SK-N-SH (cell line): ENCODE data around the gene PACC1. TPM values are rescaled to one million over a fixed set of nuclear protein-coding genes. Genes with fewer than 3 reads are reported as not detected.

Experiments used
- CTCF ChIA-PET: fragments of 300-600, 350-600 bp; formaldehyde crosslinking; extraction: SDS; loops from one replicate; lab custom pipeline; 2021; lab: Yijun Ruan, JAX
- POLR2A ChIA-PET: fragments of 350-600 bp; sonication (Branson Sonifier 250); formaldehyde crosslinking; extraction: SDS; loops from one replicate; lab custom pipeline; 2020; ENCODE audit warnings: antibody characterized with exemption, inconsistent platforms; lab: Yijun Ruan, JAX
- DNase-seq: peaks from one replicate; pipeline ENCODE4 v3.0.0; 2012
- H2AFZ ChIP-seq: fragments of 200-600 bp; sonication (generic); 2 replicates; pipeline ENCODE4 v1.8.1; 2016; ENCODE audit warnings: antibody characterized with exemption, mild to moderate bottlenecking, low read depth
- H3F3A ChIP-seq: fragments of 200-600 bp; sonication (generic); replicated peaks from 2 replicates; pipeline ENCODE3; 2016; ENCODE audit warnings: antibody characterized with exemption, mild to moderate bottlenecking; ENCODE audit not compliant: insufficient read depth
- H3K27ac ChIP-seq, 2 experiments: fragments of 200-500 bp in 1 of 2; fragments of 200-600 bp in 1 of 2; sonication (Bioruptor generic) in 1 of 2; sonication (generic), shearing (Covaris generic) in 1 of 2; 2 replicates each; pipeline versions ENCODE4 v1.5.1 to v1.6.1; 2014 to 2016; ENCODE audit warnings: low read depth in 2 of 2, inconsistent platforms in 1 of 2, low read length in 1 of 2, mild to moderate bottlenecking in 1 of 2, mixed read lengths in 1 of 2
- H3K27me3 ChIP-seq: fragments of 200-600 bp; sonication (generic), shearing (Covaris generic); 2 replicates; pipeline ENCODE4 v1.6.1; 2016; ENCODE audit warnings: mixed run types; ENCODE audit not compliant: insufficient read depth
- H3K36me3 ChIP-seq, 2 experiments: fragments of 200-500 bp in 1 of 2; fragments of 200-600 bp in 1 of 2; sonication (Bioruptor generic) in 1 of 2; sonication (generic) in 1 of 2; replicated peaks in 1 of 2; 2 replicates each; pipeline versions ENCODE3 to v1.5.1; 2014 to 2016; ENCODE audit warnings: low read length in 1 of 2, mild to moderate bottlenecking in 1 of 2; ENCODE audit not compliant: insufficient read depth in 2 of 2, control insufficient read depth in 1 of 2
- H3K4me1 ChIP-seq, 2 experiments: fragments of 200-500 bp in 1 of 2; fragments of 200-600 bp in 1 of 2; sonication (Bioruptor generic) in 1 of 2; sonication (generic), shearing (Covaris generic) in 1 of 2; 2 replicates each; pipeline versions ENCODE4 v1.5.1 to v1.6.1; 2014 to 2016; ENCODE audit warnings: low read depth in 1 of 2, low read length in 1 of 2, mixed run types in 1 of 2; ENCODE audit not compliant: insufficient read depth in 2 of 2, control insufficient read depth in 1 of 2
- H3K4me2 ChIP-seq: fragments of 200-600 bp; sonication (generic), shearing (Covaris generic); 2 replicates; pipeline ENCODE4 v1.6.1; 2017; ENCODE audit warnings: mixed run types
- H3K4me3 ChIP-seq, 2 experiments: fragments of 200-500 bp in 1 of 2; fragments of 200-600 bp in 1 of 2; sonication (Bioruptor generic) in 1 of 2; sonication (generic), shearing (Covaris generic) in 1 of 2; 2 replicates each; pipeline versions ENCODE4 v1.5.1 to v1.8.1; 2014 to 2016; ENCODE audit warnings: low read depth in 2 of 2, inconsistent platforms in 1 of 2, low read length in 1 of 2, mild to moderate bottlenecking in 1 of 2, mixed read lengths in 1 of 2, moderate library complexity in 1 of 2
- H3K79me2 ChIP-seq: fragments of 200-600 bp; sonication (generic); 2 replicates; pipeline ENCODE4 v1.8.1; 2017; ENCODE audit warnings: mild to moderate bottlenecking; ENCODE audit not compliant: insufficient read depth
- H3K9ac ChIP-seq: fragments of 200-600 bp; sonication (generic); 2 replicates; pipeline ENCODE4 v1.6.1; 2017; ENCODE audit warnings: mixed run types
- H3K9me2 ChIP-seq: fragments of 200-600 bp; sonication (generic); 2 replicates; pipeline ENCODE4 v1.6.1; 2017; ENCODE audit warnings: mixed run types
- H3K9me3 ChIP-seq: fragments of 200-600 bp; sonication (generic); 2 replicates; pipeline ENCODE4 v1.6.1; 2017; ENCODE audit warnings: mixed run types, mild to moderate bottlenecking, moderate library complexity
- H4K20me1 ChIP-seq: fragments of 200-600 bp; sonication (generic); 2 replicates; pipeline ENCODE4 v1.6.1; 2017; ENCODE audit warnings: mild to moderate bottlenecking, mixed run types; ENCODE audit not compliant: insufficient read depth
- CHD2 ChIP-seq: fragments of 150-350 bp; IDR thresholded peaks from 2 replicates; pipeline ENCODE4 v1.6.1; 2018; ENCODE audit warnings: low read length; ENCODE audit not compliant: partially characterized antibody
- EP300 ChIP-seq, 2 experiments: IDR thresholded peaks; 2 replicates each; pipeline versions ENCODE4 v1.4.0 to v1.6.1; 2012; ENCODE audit warnings: borderline replicate concordance in 1 of 2, low read depth in 1 of 2, low read length in 1 of 2
- EZH2phosphoT487 ChIP-seq: fragments of 200-600 bp; sonication (generic); IDR thresholded peaks from 2 replicates; pipeline ENCODE4 v1.6.1; 2017; ENCODE audit warnings: low read depth, mixed run types, mild to moderate bottlenecking, antibody characterized with exemption, moderate library complexity, borderline replicate concordance
- FOSL2 ChIP-seq: IDR thresholded peaks from 2 replicates; pipeline ENCODE4 v1.4.0; 2012; ENCODE audit warnings: low read depth, mild to moderate bottlenecking, moderate library complexity, borderline replicate concordance
- FOXJ3 ChIP-seq: sonication (generic); formaldehyde crosslinking; IDR thresholded peaks from 2 replicates; pipeline ENCODE4 v1.5.1; 2020; ENCODE audit warnings: mild to moderate bottlenecking, missing genetic modification reagents
- FOXM1 ChIP-seq: IDR thresholded peaks from 2 replicates; pipeline ENCODE4 v1.4.0; 2012; ENCODE audit warnings: low read depth, mild to moderate bottlenecking
- GATA2 ChIP-seq: sonication (generic); formaldehyde crosslinking; IDR thresholded peaks from 2 replicates; pipeline ENCODE4 v1.5.0; 2020; ENCODE audit warnings: mild to moderate bottlenecking, missing genetic modification reagents
- JUND ChIP-seq: IDR thresholded peaks from 2 replicates; pipeline ENCODE4 v1.4.0; 2012
- NRF1 ChIP-seq: IDR thresholded peaks from 2 replicates; pipeline ENCODE4 v1.6.1; 2012; ENCODE audit warnings: low read depth, mild to moderate bottlenecking, low read length
- POLR2AphosphoS5 ChIP-seq: IDR thresholded peaks from 2 replicates; pipeline ENCODE4 v1.6.1; 2012; ENCODE audit warnings: low read depth, low read length
- RCOR1 ChIP-seq: fragments of 150-350 bp; IDR thresholded peaks from 2 replicates; pipeline ENCODE4 v1.6.1; 2017; ENCODE audit warnings: antibody characterized with exemption, low read length
- RXRA ChIP-seq: IDR thresholded peaks from 2 replicates; pipeline ENCODE4 v1.4.0; 2012; ENCODE audit warnings: low read depth, mild to moderate bottlenecking, borderline replicate concordance
- SIN3A ChIP-seq: IDR thresholded peaks from 2 replicates; pipeline ENCODE4 v1.6.1; 2012; ENCODE audit warnings: low read depth, mild to moderate bottlenecking, low read length, moderate library complexity, borderline replicate concordance
- SMC3 ChIP-seq: IDR thresholded peaks from 2 replicates; pipeline ENCODE4 v1.6.1; 2012; ENCODE audit warnings: low read depth, low read length, improper control_type of control experiment
- TCF12 ChIP-seq: IDR thresholded peaks from 2 replicates; pipeline ENCODE4 v1.4.0; 2012
- USF1 ChIP-seq: IDR thresholded peaks from 2 replicates; pipeline ENCODE4 v1.4.0; 2012; ENCODE audit warnings: low read depth, borderline replicate concordance
- WGBS: methylation state at CpG from one replicate; pipeline ENCODE4 v1.1.6; 2017; ENCODE audit warnings: low lambda C conversion rate; 5-methylcytosine and 5-hydroxymethylcytosine counted together
- polyA plus RNA-seq, 3 experiments: library from polyadenylated mRNA; depleted of rRNA; stranded (reverse); fragments of >200 nt; gene quantifications; 2 replicates each; pipeline ENCODE4 v1.2.3, GENCODE V29; 2012
- TF ChIP-seq, protein P1 (sequence below): IDR thresholded peaks from 2 replicates; pipeline ENCODE4 v1.4.0; 2012; ENCODE audit warnings: low read depth
- TF ChIP-seq, protein P2 (sequence below): IDR thresholded peaks from 2 replicates; pipeline ENCODE4; 2012
- TF ChIP-seq, protein P3 (sequence below): IDR thresholded peaks from 2 replicates; pipeline ENCODE4 v1.6.1; 2012; ENCODE audit warnings: mild to moderate bottlenecking, low read depth, low read length, moderate library complexity

The PACC1 gene
- polyA plus RNA-seq, 1 of the 3 experiments (the other 2 are of a cell fraction): 23.1 TPM

DNA sequence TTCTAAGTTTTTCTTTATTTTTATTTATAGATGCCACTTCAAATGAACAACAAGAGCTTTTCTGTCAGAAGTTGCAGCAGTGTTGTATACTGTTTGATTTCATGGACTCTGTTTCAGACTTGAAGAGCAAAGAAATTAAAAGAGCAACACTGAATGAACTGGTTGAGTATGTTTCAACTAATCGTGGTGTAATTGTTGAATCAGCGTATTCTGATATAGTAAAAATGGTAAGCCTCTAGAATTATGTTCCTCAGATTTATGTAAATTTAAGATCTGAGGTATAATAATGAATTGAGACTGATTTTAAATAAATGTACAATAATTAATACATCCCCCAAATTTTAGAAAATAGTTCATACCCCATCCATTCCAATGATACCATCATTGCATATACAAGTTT is 85.6 kb downstream of the PACC1 start:
- Histone ChIP-seq H3K4me1 (no peaks in the 10 kb centered on the region), H3F3A (no peaks in the 10 kb centered on the region), H4K20me1 (no peaks in the 10 kb centered on the region), H3K27me3 (no peaks in the 10 kb centered on the region), H3K9me3 (no peaks in the 10 kb centered on the region), H3K4me3 (no peak overlapping the region), H3K79me2 (no peaks in the 10 kb centered on the region; the same call in 1 of the 2 replicates), H2AFZ (no peak overlapping the region), H3K27ac (no peak overlapping the region), H3K4me2 (no peak overlapping the region), H3K36me3 (peaks cover 3 to 17% of the 10 kb centered on the region in 2 experiments), H3K9me2 (no peaks in the 10 kb centered on the region), H3K9ac (no peak overlapping the region)
- no peak for DNase-seq
- CTCF ChIA-PET: no interaction called here
- no peak for TF ChIP-seq NRF1
- no peak for TF ChIP-seq SIN3A
- no peak for TF ChIP-seq RXRA
- TF ChIP-seq POLR2AphosphoS5: no peak
- TF ChIP-seq FOSL2: no peak
- no peak for TF ChIP-seq EP300 (IDR thresholded peaks at IDR 0.05; ENCODE audit: borderline replicate concordance in 1 of 2, low read depth in 1 of 2, low read length in 1 of 2)
- TF ChIP-seq FOXM1: no peak
- TF ChIP-seq GATA2 (CRISPR knock-in tag): no peak
- TF ChIP-seq, protein P1, sequence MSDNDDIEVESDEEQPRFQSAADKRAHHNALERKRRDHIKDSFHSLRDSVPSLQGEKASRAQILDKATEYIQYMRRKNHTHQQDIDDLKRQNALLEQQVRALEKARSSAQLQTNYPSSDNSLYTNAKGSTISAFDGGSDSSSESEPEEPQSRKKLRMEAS: no peak
- no peak for TF ChIP-seq USF1
- no peak for TF ChIP-seq FOXJ3 (CRISPR knock-in tag)
- no peak for TF ChIP-seq RCOR1
- TF ChIP-seq, protein P2, sequence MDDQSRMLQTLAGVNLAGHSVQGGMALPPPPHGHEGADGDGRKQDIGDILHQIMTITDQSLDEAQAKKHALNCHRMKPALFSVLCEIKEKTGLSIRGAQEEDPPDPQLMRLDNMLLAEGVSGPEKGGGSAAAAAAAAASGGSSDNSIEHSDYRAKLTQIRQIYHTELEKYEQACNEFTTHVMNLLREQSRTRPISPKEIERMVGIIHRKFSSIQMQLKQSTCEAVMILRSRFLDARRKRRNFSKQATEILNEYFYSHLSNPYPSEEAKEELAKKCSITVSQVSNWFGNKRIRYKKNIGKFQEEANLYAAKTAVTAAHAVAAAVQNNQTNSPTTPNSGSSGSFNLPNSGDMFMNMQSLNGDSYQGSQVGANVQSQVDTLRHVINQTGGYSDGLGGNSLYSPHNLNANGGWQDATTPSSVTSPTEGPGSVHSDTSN: no peak
- TF ChIP-seq EZH2phosphoT487: no peak
- no peak for TF ChIP-seq SMC3
- TF ChIP-seq CHD2: no peak
- no peak for TF ChIP-seq TCF12
- TF ChIP-seq JUND: no peak
- TF ChIP-seq, protein P3, sequence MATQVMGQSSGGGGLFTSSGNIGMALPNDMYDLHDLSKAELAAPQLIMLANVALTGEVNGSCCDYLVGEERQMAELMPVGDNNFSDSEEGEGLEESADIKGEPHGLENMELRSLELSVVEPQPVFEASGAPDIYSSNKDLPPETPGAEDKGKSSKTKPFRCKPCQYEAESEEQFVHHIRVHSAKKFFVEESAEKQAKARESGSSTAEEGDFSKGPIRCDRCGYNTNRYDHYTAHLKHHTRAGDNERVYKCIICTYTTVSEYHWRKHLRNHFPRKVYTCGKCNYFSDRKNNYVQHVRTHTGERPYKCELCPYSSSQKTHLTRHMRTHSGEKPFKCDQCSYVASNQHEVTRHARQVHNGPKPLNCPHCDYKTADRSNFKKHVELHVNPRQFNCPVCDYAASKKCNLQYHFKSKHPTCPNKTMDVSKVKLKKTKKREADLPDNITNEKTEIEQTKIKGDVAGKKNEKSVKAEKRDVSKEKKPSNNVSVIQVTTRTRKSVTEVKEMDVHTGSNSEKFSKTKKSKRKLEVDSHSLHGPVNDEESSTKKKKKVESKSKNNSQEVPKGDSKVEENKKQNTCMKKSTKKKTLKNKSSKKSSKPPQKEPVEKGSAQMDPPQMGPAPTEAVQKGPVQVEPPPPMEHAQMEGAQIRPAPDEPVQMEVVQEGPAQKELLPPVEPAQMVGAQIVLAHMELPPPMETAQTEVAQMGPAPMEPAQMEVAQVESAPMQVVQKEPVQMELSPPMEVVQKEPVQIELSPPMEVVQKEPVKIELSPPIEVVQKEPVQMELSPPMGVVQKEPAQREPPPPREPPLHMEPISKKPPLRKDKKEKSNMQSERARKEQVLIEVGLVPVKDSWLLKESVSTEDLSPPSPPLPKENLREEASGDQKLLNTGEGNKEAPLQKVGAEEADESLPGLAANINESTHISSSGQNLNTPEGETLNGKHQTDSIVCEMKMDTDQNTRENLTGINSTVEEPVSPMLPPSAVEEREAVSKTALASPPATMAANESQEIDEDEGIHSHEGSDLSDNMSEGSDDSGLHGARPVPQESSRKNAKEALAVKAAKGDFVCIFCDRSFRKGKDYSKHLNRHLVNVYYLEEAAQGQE: no peak
- POLR2A ChIA-PET: no interaction called here
- WGBS: 97% methylated on average over 2 of the region's 2 CpGs
